HG03558 (cell line): ENCODE data around the gene RBSN.
"Not testable (repeated sequence)": the region's sequence is repeated elsewhere in the genome, so short reads cannot be mapped to it uniquely, and the experiment has no call there.

Experiments used
- ATAC-seq: cut with Tn5 transposase; IDR thresholded peaks from one replicate; pipeline ENCODE4 v1.9.1; 2021; ENCODE audit warnings: moderate number of reproducible peaks; ENCODE audit not compliant: unreplicated experiment; ENCODE audit errors: extremely low read depth

The RBSN gene

DNA sequence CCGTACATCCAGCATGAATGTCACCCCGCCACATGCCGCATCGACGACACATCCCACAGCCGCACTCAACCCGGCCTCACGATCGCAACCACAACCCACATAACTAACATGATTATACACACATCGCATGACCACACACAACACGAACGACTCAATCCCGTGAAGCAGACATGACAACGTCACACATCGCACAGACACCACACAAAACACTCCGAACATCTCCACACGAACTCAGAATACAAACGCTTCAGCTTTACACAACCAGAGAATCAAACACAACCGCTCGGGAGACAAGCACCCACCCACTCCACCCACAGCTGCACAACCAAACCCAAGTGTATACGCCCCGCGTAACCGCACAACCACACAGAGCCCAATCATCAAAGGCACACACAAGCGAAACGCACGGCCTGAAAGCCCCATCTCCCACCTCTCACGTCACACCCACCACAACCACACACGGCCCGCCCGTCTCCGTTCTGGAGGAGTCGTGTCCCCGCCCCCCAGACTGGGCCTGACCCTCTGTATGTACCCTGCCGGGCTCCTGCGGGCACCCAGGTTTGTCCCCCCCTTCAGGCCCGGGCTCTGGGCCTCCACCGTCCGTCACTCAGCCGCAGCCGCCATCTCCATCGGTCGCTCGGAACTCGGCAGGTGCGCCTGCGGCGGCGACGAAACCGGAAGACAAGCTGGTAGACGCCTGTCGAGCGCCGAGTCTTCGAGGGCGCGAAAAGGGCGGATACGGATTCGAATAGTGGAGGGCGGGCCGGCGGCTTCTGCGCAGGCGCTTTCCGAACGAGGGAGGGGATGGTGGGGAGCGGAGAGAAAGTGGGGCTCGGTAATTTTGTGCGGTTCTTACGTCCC lies at the start of gene RBSN:
RBSN (minus strand) TSS at position 646 of the 861 bp plus-strand sequence. CDS start 3,028 bp downstream, outside the sequence.
- peak; percentile 86 for ATAC-seq

DNA sequence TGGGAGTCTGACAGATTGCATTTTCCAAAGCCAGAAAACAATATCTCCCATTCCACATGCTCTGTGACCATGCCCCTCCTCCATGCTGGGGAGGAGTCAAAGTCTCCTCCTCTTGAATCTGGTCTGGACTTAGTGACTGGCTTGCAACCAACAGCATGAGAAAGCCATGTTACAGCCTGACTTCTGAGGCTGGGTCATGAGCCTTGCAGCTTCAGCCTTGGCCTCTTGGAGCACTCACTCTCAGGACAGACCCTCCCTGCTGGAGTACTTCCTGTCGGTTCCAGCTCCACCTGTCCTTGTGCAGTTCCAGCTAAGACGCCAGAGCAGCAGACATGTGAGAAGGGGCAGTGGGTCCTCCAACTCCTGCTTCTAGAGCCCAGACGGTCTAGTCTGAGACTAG lies 49.7 kb upstream of the RBSN start:
- no peak for ATAC-seq

DNA sequence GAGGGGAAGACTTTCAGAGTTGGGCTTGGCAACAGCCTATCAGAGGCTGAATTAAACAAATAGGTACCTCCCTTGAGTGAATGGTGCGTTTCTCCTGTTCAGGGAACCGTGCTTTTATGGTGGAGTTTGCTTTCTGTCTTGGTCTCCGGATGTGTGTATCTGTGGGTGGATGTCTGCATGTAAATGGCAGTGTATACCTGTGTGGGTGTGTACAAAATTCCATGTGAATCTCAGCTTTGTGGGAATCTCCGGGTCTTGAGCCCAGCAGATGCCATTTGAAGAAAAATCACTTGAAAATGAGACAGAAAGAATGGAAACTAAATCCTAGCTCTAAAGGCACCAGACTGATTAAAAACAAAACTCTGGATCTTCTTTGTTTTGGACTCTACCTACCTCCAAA lies 37.9 kb upstream of the RBSN start:
- not testable (repeated sequence) for ATAC-seq

DNA sequence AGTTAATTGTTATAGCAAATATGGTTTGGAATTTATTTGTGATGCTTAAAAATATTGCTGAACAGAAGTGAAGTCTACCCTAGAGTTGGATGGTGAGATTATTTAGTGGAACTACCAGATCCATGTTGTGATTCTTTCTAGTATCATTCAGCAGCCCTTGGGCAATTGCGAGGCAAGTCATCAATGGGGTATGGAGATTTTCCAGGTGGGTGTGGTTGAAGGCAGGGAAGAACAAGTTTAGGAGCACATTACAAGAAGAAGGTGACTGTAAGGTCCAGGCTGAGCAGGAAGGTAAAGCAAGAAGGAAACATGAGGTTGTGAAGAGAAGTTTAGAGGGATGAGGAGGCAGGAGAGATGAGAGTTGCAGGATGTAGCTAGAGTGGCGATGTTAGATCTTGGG lies 36.0 kb upstream of the RBSN start:
- not testable (repeated sequence) for ATAC-seq

DNA sequence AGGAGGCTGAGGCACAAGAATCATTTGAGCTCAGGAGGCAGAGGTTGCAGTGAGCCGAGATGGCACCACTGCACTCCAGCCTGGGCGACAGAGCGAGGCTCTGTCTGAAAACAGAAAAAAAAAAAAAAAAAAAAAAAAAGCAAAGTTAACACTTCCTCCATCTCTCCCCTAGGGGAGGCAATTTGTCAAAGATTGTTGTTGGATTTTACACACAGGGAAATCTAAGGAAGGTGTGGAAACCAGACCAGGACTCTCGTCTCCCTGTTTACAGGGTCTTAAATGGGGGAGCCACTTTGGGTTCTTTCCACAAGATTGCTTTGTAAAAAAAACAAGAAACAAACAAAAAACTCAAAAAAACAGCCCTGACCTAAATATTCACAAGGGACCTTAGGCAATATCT lies 29.5 kb upstream of the RBSN start:
- ATAC-seq, result not testable (repeated sequence)

DNA sequence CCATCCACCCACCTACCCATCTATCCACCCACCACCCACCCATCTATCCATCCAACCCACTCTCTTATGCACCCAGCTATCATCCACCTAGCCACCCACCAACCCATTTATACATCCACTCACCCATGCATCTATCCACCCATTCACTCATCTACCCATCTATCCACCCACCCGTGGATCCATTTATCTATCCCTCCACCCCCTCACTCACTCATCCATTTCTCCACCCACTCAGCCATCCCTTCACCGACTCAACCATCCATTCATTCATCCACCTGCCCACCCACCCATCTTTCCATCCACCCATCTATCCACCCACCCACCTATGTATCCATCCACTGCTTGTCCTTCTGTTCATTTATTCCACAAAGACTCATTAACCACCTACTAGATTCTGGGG lies 28.0 kb upstream of the RBSN start:
- not testable (repeated sequence) for ATAC-seq

DNA sequence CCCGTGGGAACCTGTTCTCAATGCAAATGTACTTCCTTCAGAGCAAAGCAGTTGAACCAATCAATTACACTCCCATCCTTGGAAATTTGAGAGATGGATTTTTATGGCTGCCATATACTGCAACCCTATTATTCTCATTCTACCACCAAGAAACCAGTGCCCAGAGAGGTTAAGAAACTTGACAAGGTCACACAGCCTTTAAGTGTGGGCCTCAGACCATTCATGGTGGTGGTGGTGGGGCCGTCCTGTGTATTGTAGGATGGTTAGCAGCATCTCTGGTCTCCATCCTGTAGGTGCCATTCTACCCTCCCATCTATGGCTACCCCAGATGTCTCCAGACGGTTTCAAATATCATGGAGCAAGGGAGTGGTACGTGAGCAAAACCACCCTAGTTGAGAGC lies 23.4 kb upstream of the RBSN start:
- ATAC-seq, result no peak

DNA sequence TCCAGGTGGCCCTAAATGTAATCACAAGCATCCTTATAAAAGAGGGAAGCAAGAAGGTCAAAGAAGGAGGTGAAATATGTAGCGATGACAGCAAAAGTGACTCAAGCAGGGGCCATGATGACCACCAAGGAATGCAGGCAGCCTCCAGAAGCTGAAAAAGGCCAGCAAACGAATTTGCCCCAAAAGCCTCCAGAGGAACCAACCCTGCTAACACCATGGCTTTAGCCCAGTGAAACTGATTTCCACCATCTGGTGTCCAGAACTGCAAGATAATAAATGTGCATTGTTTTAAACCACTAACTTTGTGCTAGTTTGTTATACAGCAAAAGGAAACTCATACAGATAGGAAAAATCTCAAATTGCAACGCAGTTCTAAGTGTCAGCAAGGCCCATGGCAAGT lies 23.0 kb upstream of the RBSN start:
- no peak for ATAC-seq

DNA sequence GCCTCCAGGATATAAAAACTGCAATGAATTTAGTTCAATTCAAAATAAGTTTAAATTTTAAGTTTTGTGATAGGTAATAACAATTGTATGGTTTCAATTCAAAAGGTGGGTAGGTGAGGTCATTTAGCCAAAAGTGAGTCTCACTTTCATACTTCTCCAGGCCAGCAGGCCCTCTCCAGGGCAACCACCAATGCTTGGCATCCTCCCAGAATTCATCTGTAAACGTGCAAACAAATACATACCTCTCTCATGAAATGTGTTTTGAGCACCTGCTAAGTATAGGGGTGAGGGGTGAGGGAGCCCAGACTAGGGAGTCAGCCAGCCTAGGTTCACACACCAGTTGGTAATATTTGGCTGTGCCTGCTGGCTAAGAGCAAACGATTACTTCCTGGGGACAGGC lies 22.0 kb upstream of the RBSN start:
- no peak for ATAC-seq

DNA sequence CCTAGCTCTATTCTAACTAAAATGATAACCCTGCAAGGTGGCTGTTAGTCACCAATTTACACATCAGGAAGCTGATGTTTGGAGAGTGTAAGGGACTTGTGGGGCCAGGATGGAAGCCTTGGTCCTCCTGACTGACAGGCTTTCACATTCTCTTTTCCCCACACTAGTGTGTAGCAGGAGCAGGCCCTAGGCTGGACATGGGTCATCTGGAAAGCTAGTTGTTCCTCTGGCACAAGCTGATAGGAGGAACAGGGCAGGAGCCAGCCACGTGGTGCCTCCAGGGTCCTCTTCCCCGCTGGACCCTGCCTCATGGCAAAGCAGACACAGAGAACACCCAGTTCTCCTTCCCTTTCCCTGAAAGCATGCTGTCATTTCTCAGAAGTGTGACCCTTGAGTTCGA lies 18.1 kb upstream of the RBSN start:
- ATAC-seq, result no peak

DNA sequence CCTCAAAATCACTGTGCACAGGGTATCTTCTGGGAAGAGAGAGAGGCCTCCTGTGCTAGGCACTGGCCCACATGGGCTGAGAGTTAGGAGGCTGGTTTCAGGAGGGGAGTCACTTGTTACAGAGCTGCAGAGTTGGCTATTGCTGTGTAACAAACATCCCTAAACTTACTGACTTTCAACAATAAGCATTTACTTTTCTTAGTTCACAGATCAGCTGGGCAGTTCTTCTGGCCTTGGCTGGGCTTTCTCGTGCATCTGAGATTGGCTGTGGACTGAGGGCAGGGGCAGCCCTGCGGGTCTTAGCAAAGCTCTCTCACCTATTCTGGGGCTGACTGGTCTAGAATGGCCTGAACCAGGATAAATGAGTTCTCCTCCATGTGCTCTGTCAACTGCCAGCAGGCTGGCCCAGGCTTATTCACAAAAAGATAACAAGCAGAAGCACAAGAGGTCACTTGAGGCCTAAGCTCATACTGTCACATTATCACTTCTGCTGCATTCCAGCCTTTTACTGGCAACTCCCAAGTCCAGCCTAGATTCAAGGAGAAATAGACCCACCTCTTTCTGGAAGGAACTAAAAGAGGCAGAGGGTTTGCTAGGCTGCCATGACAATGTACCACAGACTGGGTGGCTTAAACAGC lies 17.2 kb upstream of the RBSN start:
- no peak for ATAC-seq

DNA sequence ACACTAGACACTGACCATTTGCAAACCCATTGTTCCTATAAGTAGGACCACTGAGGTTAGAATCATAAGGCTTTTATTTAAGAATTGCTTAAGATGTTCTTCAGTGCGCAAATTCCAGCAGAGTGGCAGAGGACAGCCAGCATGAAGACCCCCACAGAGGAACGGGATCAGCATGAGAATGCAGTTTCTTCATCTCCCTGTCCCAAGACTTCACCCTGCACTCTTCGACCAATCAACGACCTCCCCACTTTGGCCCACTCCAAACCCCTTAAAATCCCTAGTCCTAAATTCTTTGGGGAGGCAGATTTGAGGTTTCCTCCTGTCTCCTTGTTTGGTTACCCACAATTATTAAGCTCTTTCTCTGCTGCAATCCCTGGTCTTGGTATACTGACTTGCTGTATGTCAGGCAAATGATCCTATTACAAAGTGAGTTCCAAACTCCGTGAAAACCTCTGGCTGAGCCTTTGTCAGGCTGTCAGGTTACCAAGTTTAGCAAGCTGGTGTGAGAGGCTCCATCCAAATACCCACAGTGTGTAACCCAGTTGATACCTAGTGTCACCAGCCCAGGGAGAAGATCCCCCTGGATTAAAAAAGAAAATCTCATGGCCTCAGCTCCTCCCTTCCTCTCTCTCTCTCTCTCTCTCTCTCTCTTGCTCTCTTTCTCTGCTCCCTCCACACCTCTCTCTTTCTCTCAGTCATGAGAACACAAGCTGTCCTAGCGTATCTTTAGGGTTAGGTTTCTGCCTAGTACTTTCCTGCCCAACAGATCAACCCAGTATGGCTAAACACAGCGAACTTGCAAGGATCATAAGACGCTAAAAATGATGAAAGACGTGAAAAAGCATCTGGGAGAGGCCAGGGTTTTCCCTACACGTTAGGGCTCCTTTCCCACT lies 15.8 kb upstream of the RBSN start:
- no peak for ATAC-seq

DNA sequence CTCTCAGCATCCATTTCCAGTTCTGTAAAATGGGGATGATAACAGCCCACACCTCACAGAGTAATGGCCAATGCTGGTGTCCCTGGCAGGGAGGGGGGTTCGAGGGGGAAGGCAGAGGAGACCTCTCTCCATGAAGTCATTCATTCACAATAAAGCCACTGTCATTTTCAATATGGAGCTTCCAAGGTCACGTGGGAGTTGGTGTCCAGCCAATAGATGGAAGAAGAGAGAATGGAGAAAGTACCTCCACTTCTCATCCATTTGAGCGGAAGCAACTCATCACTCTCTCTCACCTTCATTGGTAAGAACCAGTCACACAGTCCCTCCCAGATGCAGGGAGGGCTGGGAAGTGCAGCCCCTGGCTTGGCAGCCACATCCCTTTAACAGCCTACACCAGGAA lies 14.9 kb upstream of the RBSN start:
- no peak for ATAC-seq

DNA sequence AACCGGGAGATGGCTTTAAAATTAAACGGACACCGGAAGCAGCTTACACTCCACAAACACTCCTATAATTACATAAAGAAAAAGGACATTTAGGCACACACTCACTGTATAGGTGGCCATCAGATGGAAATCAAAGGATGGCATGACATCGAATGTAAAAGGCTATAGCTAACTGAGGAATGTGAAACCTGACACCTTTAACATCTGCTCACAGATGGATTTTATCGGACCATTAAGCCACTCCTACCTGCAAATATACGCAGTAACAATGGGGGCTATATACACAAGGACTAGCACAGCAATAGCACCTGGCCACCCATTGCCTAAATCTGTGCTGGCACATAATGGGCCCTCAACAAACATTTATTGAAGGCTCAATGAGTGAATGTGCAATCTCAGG lies 14.5 kb upstream of the RBSN start:
- ATAC-seq, result no peak

DNA sequence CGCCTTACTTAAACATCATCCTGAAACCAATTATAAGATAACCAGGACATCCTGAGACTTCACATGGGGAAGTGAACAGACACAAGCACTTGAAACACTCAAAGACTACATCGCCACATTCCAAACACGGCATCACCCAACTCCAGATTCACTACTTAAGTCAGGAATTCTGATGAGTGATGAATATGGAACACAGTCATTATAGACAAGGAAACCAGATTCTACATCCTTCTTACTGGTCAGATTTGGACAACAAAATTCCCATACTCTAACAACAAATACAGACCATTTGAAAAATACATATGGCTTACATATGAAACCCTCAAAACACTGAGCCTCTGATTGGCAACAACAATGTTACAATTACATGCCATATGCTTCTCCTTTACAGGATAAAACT lies 13.1 kb upstream of the RBSN start:
- ATAC-seq, result no peak

DNA sequence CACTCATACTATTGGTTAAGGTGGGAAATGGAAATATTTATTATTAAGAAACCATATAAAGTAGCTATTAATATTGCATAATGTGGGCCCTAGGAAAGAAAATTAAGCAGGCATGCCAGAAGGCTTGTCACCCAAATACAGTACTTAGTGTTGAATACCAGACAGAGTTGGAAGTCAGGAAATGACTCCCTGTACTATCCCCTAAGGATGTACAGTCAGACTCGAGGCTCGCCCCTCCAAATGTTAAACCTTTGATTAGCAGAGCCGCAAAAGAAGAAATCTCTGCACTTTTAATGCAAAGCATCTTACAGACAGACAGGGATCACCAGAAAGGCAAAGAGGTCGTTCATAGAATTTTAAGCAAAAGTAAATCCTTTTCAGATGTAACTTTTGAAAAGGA lies 11.3 kb upstream of the RBSN start:
- ATAC-seq, result no peak

DNA sequence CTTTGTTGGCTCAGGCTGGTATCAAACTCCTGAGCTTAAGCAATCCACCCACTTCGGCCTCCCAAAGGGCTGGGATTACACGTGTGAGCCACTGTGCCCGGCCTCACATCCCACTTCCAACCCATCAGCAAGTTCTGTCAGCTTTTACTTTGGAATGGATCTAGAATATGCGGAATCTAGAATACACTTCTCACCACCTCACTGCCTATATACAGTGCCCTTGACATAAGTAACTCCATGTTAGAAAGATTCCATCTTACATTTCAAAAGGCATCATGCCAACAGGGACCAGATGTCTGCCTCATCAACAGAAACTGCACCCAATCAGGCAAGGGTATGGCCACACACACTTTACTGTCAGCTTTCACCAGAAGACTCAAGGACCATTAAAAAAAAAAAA lies 9.9 kb upstream of the RBSN start:
- ATAC-seq, result no peak

DNA sequence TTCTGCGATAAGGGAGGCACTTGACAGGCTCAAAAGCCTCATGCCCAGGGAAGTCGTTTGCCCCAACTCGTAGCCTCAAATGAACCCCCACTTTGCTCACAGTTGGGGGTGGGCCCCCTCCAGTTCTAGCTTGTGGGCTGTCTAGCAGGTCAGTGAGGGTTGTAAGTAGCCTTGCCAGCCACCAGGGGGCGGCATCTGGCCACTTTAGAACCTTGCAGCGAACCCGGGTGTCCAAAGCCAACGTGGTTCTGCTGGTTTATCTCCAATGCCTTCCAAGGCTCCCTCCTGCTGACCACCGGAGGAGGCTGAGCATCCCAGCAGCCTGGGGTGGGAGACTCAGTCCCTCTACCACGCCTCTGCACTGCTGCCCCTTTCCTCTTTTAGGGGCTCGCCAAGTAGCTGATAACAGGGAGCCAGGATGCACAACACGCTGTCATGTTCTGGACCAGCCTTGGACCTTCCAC lies 9.2 kb upstream of the RBSN start:
- ATAC-seq, result no peak

DNA sequence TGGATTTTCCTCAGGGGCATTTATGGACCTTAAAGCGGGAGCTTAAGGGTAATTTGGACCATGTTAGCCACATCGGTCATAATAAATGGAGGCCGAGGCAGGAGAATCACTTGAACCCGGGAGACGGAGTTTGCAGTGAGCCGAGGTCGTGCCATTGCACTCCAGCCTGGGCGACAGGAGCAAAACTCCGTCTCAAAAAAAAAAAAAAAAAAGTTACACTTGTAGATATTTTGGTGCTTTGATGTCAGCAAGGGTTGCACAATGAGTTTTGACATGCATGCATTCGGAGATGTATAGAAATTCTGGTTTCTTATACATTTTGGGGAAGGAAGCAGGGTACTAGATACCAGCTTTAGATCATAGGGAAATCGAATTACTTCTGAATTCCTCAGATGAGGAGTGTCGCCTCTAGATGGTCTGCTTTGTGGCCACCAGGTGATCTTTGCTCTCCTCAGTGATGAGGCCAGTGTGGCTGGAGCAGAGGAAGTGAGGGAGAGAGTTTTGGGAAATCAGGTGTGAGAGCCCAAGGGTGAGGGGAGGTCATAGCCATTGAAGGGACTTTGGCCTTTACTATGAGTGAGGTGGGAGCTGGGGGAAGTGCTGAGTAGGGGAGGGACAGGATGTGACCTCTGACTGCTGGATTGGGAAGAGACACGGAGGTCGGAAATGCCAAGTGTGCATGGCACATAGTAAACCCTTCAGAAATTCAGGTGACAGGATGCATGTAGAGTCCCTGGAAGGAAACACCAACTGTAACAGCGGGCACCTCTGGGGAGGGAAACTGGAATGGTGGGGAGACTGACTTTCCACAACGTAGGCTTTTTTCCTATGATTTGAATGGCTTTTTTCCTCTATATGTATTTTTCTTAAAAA lies 8.4 kb upstream of the RBSN start:
- no peak for ATAC-seq

DNA sequence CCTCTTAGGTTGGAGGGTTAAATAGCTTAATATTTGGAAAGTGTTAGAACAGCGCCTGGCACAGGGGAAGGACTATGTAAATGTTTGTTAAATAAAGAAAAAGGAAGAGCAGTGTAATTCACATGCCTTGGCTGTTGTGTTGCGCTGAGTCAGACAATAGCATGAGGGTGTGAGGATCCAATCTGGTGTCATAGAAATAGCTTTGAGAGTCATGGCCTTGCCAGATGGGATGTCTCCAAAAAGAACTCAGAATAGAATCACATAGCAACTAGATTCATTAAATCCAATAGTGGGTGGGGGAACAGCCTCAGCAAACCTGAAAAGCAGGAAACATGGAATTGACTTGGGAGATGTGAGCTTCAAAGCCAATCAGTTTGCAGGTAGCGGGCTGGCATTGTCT lies 3.9 kb upstream of the RBSN start:
- ATAC-seq, result no peak
